NCI-H1436 treated with DMSO at 0.1 percent for 48 hours (cell line): ENCODE results near the gene LINS1.
"Not testable (repeated sequence)": the region's sequence is repeated elsewhere in the genome, so short reads cannot be mapped to it uniquely, and the experiment has no call there.

Experiments used
- DNase-seq: peaks from one replicate; lab custom pipeline; 2025; lab: John Stamatoyannopoulos, UW

LINS1 gene

GRCh38 chr15:100602823-100603393 lies 924 bp upstream of the LINS1 start:
- DNase-seq = no peak

GRCh38 chr15:100601617-100602063 lies 344 bp downstream of the LINS1 start:
- no peak for DNase-seq

- no peak for DNase-seq
These were observed 821 bp downstream of the LINS1 start for GRCh38 chr15:100601163-100601562.

DNA sequence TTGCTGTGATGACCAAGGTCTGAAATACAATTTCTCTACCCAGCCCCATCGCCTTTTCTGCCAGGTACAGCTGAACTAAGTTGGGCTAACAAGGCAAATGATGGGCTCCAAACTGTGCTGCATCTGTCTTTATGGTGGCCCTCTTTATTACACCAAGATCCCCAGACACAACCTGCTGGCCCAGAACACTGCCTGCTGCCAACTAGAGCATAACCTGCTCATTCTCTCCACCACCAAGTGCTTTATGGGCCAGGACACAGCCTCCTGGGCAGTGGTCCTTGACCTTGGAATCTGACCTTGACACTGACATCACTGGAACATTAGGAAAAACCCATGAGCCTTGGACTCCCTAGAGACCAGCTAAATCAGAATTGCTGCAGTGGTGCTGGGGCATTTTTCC lies 3.3 kb downstream of the LINS1 start:
- DNase-seq = no peak

DNA sequence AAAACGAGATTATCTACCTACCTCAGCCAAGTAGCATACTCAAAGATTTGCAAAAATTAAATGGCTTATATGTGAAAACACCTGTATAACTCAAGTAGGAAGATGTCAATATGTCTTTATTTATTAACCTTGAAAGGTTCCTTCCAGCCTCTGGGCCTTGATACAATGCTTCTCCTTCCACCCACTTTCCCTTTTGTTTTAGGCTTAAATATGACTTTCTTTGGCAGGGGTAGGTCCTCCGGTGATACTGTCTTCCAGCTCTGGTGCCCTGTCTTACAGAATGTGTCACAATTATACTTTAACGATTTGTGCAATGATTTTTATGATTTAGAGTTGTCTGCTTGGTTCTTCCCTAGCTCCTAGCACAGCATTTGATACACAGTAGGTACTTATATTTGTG lies 4.1 kb downstream of the LINS1 start:
- DNase-seq = no peak

DNA sequence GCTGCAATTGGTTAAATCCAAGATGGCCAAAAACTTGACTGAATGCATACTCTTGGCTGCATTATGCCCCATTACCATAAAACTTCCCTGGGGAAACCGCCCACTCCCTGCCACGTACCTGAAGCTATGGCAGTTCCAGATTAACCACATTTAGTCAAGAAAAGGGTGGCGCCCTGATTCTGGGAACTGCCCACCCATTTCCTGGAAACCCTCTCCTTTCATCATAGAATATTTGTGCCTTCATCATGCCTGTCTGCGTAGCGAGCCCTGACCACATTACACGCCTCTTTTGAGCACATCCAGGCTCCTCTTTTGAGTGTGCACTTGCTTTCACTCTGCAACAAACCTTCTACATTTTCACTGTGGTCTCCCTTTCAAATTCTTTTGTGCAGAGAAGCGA lies 5.2 kb downstream of the LINS1 start:
- no peak for DNase-seq

GRCh38 chr15:100595964-100596363 lies 6.0 kb downstream of the LINS1 start:
- no peak for DNase-seq

DNA sequence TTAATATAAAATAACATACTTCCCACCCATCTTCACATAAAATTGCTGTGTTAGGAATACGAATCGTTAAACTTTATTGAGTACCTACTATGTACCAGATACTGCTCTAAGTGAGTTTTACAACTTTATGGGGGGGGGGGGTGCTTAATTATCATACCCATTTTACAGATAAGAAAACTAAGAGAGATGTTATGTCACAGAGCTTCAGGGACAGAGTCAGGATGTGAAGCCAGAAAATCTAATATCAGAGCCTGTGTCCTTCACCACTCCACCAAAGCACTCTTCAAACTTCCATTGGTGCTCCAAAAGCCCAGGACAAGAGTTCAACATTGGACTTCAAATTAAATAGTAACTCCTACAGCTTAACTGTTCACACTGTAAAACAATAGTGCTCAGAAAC lies 8.6 kb downstream of the LINS1 start:
- DNase-seq = no peak

- no peak for DNase-seq
These were observed 9.1 kb downstream of the LINS1 start for GRCh38 chr15:100592898-100593297.

GRCh38 chr15:100591835-100592234 lies 10.1 kb downstream of the LINS1 start:
- no peak for DNase-seq

DNA sequence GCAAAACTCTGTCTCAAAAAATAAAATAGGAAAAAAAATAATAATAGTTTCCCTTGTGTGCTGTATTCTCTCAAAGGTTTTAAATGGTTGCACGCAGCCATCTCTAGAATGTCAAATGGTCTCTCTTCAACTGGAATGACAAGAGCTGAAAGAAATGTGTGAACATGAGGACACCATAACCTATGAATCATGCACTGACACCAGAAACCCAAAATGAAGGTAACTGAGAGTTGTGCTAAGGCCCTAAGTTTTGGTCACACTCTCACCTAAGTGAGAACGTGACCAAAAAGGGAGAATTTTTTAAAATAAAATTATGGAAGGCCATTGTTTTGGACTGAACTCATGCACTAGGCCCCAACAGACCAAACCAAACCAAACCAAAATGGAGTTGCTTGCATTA lies 10.8 kb downstream of the LINS1 start:
- not testable (repeated sequence) for DNase-seq

- no peak for DNase-seq
These were observed 13.2 kb downstream of the LINS1 start for GRCh38 chr15:100588638-100589242.

- no peak for DNase-seq
These were observed 21.6 kb downstream of the LINS1 start for GRCh38 chr15:100580414-100580813.

GRCh38 chr15:100573526-100573925 lies 28.5 kb downstream of the LINS1 start:
- DNase-seq = no peak

DNA sequence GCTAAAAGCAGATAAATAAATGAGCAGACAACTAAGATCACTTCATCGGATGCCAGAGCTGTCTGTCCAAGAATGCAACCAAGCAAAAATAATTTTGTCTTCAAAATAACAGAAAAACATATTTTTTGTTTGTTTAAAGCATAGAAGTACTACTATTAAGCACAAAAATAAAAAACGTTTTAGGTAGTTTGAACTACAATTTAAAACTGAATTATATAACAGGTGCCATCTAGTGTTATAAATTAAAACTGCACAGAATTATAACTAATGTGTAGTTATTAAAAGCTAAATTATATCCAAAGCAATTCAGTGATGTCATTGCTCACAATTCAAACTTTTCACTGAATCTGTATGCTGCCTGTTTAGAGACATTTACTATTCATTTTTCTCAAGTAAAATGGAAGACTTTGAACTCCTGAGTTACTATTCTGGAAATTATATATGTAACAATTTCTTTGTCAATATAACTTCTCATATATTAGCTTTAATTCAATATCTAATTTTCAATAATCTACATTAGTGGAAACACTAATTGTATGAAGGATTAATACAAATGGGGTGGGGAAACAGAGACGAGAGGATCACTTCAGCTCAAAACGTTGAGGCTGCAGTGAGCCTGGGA lies 29.5 kb downstream of the LINS1 start:
- DNase-seq = no peak

GRCh38 chr15:100571592-100572167 lies 30.3 kb downstream of the LINS1 start:
- DNase-seq = no peak

DNA sequence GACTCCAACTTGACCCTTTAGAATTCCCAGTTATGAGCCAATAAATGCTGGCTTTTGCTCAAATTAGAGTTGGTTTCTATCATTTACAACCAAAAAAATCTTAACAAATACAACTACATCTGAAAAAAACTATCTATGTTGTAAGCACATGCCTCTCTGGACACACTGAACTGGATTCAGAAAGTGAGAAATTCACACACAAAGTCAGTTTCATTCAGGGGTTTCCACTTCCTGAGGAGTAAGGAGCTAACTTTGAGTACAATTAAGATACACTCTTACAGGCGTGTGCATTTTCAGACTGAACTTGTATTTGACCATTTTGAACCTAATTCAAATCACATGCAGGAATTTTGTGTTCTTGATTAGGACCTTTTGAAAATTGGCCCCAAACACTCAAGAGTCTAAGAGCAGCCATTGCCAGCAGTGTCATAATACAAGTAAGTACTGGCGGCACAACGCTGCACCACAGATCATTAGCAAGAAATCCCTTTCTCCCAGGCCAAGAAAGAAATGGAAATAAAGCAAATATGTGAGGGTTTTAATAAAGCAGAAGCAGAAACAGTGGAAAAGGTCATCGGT lies 31.2 kb downstream of the LINS1 start:
- no peak for DNase-seq

GRCh38 chr15:100570275-100570674 lies 31.7 kb downstream of the LINS1 start:
- DNase-seq = no peak

- DNase-seq = no peak
These were observed 32.6 kb downstream of the LINS1 start for GRCh38 chr15:100569391-100569790.

GRCh38 chr15:100566850-100567628 lies 34.9 kb downstream of the LINS1 start:
- DNase-seq = no peak

DNA sequence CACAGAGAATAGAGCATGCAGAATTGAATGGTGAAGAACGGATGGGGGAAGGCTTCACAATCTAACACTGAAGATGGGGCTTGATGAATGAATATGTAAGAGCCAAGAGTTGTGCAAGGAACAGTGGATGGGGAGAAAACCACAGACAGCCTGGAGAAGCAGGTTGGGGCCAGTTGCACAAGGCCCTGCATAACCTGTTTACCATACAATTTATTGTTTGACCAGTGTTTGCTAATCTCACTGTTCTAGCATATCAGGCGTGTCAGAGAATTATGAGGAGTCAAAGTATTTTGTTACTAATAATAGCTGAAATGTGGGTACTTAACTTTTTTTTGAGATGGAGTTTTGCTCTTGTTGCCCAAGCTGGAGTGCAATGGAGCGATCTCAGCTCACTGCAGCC lies 36.4 kb downstream of the LINS1 start:
- no peak for DNase-seq

- no peak for DNase-seq
These were observed 41.7 kb downstream of the LINS1 start for GRCh38 chr15:100560323-100560722.
